KOPT-K1 (cell line): ENCODE results near the gene XCL1.
"Not testable (repeated sequence)": the region's sequence is repeated elsewhere in the genome, so short reads cannot be mapped to it uniquely, and the experiment has no call there.

Source experiments
- H3K27ac ChIP-seq: fragments of 200-600 bp; sonication (generic); 2 replicates; pipeline ENCODE4 v1.5.1; 2016; ENCODE audit warnings: antibody characterized with exemption, mild to moderate bottlenecking, low read depth, low read length; ENCODE audit not compliant: poor library complexity, severe bottlenecking
- H3K36me3 ChIP-seq: fragments of 200-600 bp; sonication (generic); 2 replicates; pipeline ENCODE4 v1.5.1; 2017; ENCODE audit warnings: antibody characterized with exemption, mild to moderate bottlenecking, low read length, moderate library complexity; ENCODE audit not compliant: insufficient read depth
- H3K9me3 ChIP-seq: fragments of 200-600 bp; sonication (generic); 2 replicates; pipeline ENCODE4 v1.5.1; 2017; ENCODE audit warnings: antibody characterized with exemption, low read length, mild to moderate bottlenecking; ENCODE audit not compliant: insufficient read depth, poor library complexity, severe bottlenecking

Gene XCL1, protein sequence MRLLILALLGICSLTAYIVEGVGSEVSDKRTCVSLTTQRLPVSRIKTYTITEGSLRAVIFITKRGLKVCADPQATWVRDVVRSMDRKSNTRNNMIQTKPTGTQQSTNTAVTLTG

GRCh38 chr1:168576245-168576688 lies at the start of gene XCL1:
XCL1 (plus strand) TSS chr1:168576605; CDS start chr1:168576638, 33 bp downstream.
- H3K9me3 ChIP-seq, H3K27ac ChIP-seq, H3K36me3 ChIP-seq: not testable (repeated sequence)

GRCh38 chr1:168529518-168529917 lies 46.9 kb upstream of the XCL1 start:
- no peak overlapping the region for H3K27ac ChIP-seq
- no peaks in the 10 kb centered on the region for H3K36me3 ChIP-seq
- H3K9me3 ChIP-seq: peaks cover 3% of the 10 kb centered on the region

- no peaks in the 10 kb centered on the region for H3K9me3 ChIP-seq
- no peaks in the 10 kb centered on the region for H3K36me3 ChIP-seq
- H3K27ac ChIP-seq: no peak overlapping the region
Measured at GRCh38 chr1:168531615-168532345, 44.6 kb upstream of the XCL1 start.

GRCh38 chr1:168535536-168535935 lies 40.9 kb upstream of the XCL1 start:
- Histone ChIP-seq H3K36me3 (no peaks in the 10 kb centered on the region), H3K9me3 (no peaks in the 10 kb centered on the region), H3K27ac (peak overlapping the region; percentile 98)

GRCh38 chr1:168540798-168541197 lies 35.6 kb upstream of the XCL1 start:
- H3K27ac ChIP-seq, H3K36me3 ChIP-seq, H3K9me3 ChIP-seq: not testable (repeated sequence)

DNA sequence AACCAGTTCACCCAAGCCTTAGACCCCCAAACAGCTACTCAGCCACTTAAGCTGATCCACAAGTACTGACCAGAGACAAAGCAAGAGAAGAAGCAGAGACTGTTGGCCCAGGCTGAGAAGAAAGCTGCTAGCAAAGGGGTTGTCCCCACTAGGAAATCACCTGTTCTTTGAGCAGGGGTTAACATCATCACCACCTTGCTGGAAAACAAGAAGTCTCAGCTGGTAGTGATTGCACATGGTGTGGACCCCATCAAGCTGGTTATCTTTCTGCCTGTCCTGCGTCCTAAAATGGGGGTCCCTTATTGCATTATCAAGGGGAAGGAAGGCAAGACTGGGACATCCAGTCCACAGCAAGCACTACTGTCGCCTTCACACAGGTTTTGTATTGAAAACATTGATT lies 33.4 kb upstream of the XCL1 start:
- not testable (repeated sequence) for H3K36me3 ChIP-seq, H3K27ac ChIP-seq, H3K9me3 ChIP-seq

DNA sequence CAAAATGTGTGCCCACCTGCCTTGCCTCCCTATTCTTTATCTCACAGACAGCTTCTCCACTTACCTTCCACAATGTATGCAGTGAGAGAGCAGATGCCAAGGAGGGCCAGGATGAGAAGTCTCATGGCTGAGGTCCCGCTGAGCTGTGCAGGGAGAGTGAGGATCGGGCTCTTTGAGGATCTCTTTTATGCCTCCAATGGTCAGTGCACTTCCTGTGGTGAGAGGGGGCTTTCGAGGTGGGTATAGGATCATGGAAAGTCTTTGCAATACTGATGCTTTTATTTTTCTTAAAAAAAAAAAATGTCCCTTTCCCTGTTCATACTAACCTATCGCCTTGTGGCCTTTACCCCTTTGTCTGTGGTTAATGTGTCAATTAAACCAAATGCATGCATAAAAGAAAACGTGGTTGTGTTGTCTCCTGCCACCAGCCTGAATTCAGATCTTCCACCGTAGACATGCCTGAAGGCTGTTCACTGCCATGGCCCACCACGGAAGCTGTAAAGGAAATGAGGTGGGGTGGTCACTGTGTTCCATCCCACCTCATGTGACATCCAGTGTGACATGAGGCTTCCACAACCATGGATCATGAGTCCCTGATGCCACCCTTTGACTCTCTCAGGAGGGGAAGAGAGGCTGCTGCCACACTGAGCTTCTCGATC lies 32.4 kb upstream of the XCL1 start, which contains the start of gene XCL2:
TSS of gene XCL2 (minus strand) at position 158 of the 659 bp plus-strand sequence. CDS start at position 125, 33 bp downstream.
- H3K27ac ChIP-seq, H3K36me3 ChIP-seq, H3K9me3 ChIP-seq: not testable (repeated sequence)

DNA sequence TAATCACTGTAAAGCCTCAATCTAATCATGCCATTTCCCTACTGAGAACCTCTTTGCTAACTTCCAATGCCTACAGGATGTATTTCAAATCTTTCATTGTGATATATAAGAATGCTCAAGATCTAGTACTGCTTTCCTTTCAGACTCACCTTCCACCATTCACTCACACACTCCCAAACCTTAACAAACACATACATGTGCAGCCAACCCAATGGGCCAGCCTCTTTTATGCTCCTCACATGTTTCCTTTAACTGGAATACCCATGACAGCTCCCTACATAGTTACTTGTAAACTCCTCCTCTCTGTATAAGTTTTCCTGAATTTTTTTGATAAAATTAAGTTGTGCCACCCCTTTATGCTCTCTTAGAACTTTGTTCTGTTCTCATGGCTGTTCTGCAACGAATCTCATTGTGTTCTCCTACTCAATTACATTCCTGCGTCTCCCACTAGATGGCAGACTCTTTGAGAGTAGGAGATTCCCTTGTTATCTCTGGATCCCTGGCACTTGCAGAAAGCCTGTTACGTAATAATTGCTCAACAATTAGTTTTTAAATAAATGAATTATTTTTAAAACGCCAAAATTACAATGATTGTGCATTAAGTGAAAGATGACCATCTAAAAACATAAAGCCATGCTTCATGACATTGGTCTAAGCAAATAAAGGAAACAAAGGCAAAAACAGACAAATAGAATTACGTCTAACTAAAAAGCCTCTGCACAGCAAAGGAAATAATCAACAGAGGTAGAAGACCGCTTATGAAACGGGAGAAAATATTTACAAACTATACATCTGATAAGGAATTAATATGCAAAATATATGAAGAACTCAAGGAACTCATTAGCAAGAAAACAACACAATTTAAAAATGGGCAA lies 30.5 kb upstream of the XCL1 start:
- H3K9me3 ChIP-seq: peaks cover 12% of the 10 kb centered on the region
- H3K27ac ChIP-seq, H3K36me3 ChIP-seq: not testable (repeated sequence)

GRCh38 chr1:168546553-168546895 lies 29.9 kb upstream of the XCL1 start:
- not testable (repeated sequence) for H3K27ac ChIP-seq, H3K36me3 ChIP-seq
- peaks cover 12% of the 10 kb centered on the region for H3K9me3 ChIP-seq

DNA sequence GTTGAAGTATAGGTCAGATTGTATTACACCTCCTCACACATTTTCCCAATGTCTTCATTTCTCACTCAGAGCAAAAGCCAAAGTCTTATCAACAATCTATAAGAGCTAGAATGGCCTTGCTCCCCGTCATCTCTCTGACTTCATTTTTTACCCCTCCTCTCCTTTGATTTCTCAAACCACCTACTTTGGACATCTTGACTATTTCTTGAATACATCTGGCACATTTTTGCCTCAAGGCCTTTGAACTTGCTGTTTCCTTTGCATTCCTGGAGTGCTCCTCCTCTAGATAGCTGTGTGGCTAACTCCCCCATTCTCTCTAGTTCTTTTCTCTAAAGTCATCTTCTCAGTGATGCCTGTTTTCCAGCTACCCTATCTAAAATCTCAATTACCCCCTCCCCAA lies 25.4 kb upstream of the XCL1 start:
- Histone ChIP-seq H3K36me3 (no peaks in the 10 kb centered on the region), H3K27ac (no peak overlapping the region), H3K9me3 (peaks cover 12% of the 10 kb centered on the region)

- Histone ChIP-seq H3K27ac (no peak overlapping the region), H3K9me3 (peaks cover 8% of the 10 kb centered on the region), H3K36me3 (no peaks in the 10 kb centered on the region)
Measured at GRCh38 chr1:168551688-168552087, 24.7 kb upstream of the XCL1 start.

GRCh38 chr1:168552961-168553360 lies 23.4 kb upstream of the XCL1 start:
- no peaks in the 10 kb centered on the region for H3K36me3 ChIP-seq
- H3K9me3 ChIP-seq: peaks cover 8% of the 10 kb centered on the region
- H3K27ac ChIP-seq: no peak overlapping the region

DNA sequence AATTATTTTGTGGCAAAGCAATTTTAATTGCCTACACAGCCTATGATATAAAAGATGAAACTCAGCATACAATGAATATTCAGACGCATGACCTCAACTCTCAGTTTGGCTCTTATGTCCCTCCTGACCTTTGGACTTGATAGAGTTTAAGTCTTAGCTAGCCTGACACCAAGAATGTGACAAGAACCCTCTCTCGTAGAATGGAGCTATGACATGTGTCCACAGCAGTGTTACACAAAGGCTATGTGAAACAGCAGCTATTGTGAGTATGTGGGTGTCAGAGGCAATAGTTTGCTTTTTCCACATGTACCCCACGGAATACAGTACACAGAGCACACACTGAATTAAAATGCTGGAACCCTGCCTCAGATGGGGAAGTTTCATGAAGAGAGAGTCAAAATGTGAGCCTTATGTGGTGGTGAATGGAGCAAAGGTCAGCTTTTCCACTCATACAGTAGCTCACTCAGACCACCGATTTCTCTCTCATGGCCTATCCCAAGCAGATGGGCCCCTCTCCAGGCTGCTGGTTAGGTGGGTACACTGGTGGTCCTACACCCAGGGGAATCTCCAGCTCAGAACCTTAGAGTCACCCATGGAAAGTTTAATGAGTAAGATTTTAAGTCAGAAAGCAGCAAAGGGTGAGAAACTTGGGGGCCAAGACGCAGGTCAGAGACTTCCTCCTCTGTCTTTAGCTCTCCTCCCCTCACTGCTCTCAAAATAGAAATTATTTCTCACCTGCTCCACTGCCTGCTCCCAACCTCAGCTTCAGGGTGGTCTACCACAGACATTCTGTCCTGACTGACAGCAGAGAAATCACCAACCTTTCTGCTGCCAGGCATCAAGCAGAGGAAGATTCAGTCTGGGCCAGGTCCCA lies 22.5 kb upstream of the XCL1 start:
- Histone ChIP-seq H3K36me3 (no peaks in the 10 kb centered on the region), H3K9me3 (peaks cover 7% of the 10 kb centered on the region), H3K27ac (peak overlapping the region; percentile 48)
